GM18505 (cell line): ENCODE measurements around the gene GPR12.
"Not testable (repeated sequence)": the region's sequence is repeated elsewhere in the genome, so short reads cannot be mapped to it uniquely, and the experiment has no call there.

ENCODE experiments used
- ATAC-seq: cut with Tn5 transposase; IDR thresholded peaks from one replicate; pipeline ENCODE4 v1.9.1; 2021; ENCODE audit not compliant: unreplicated experiment
- POLR2A ChIP-seq: IDR thresholded peaks from 4 replicates; pipeline ENCODE4 v1.6.1; 2011; ENCODE audit warnings: borderline replicate concordance; ENCODE audit not compliant: insufficient read depth, insufficient read length; ENCODE audit errors: extremely low read depth

The GPR12 gene

DNA sequence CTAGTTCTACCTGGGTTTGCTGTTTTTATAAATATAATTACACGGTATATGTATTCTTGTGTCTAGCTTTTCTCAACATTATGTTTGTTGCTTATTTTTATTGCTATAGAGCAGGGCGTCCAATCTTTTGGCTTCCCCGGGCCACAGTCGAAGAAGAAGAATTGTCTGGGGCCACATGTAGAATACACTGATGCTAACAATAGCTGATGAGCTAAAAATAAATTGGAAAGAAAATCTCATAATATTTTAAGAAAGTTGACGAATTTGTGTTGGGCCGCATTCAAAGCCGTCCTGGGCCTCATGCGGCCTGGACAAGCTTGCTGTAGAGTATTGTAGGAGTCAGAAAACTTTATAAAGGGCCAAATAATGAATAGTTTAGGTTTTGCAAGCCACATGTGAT is 33.9 kb downstream of the GPR12 start:
- no peak for ATAC-seq
- TF ChIP-seq POLR2A, result no peak

GRCh38 chr13:26723620-26724019 is 37.0 kb downstream of the GPR12 start:
- ATAC-seq, result not testable (repeated sequence)

DNA sequence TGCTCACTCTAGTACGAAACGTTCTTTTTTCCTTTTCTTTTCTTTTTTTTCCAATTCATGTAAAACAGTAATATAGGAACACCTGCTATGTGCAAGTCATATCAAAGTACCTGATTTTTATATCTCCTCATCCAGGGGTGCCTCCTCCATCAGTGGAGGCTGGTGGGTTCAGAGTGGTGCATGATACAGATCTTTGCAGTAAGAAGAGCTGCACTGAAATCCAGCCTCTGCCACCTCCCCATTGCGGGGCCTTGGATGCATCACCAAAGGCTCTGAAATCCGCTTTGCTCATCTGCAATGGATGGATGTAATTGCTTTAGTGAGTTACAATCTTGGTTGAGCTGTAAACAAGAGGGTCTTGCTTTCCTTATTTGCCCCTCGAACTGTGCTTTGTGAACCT is 38.3 kb downstream of the GPR12 start:
- TF ChIP-seq POLR2A, result no peak
- ATAC-seq, result no peak

GRCh38 chr13:26721251-26722121 is 39.1 kb downstream of the GPR12 start:
- no peak for ATAC-seq
- no peak for TF ChIP-seq POLR2A

DNA sequence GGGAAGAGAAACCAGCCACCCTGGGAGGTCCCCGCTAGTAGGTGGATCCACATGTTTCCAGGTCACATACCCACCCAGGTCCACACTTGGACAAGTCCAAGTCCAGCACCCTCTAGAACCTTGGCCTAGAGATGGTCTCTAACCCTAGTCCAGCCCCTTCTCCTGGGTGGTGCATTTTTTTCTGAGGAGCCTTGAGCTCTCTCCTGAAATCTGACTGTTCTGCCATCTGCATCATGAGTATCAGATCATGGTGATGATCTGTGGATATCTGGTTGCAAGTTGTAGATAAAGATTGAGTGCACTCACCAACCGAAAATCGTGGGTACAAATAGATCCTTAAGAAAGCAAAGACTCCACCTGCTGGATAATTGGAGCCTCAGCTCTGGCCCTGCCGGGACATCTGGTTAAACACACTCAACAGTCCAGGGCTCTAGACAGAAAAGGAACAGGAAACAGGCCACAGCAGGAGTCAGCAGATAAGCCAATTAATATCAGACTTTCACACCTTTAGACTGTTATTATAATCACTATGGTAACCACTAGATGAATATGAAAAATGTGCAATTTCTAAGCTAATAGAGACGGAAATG is 41.1 kb downstream of the GPR12 start:
- no peak for TF ChIP-seq POLR2A
- ATAC-seq, result no peak

DNA sequence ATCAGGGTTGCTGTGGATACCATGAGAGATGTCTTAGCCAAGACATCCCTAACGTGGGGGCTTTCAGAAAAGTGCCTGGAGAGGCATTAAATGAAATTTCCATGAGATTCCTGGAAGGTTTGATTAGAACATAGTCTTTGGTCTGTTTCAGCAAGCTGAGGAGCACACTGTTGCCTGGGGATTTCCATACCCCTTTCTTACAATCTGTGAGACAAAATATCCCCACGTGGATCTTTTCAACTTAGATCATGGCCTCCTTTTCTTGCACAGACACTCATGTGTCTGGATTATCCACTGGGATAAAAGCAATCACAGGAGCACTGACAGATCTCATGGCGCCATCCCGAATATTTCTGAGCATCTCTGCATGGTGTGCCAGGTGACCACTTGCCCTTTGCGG is 41.7 kb downstream of the GPR12 start:
- ATAC-seq, result no peak
- TF ChIP-seq POLR2A, result no peak

GRCh38 chr13:26718146-26718545 is 42.4 kb downstream of the GPR12 start:
- ATAC-seq, result no peak
- no peak for TF ChIP-seq POLR2A

- TF ChIP-seq POLR2A, result no peak
- ATAC-seq, result no peak
Measured at GRCh38 chr13:26716984-26717383, 43.6 kb downstream of the GPR12 start.

- ATAC-seq, result no peak
- no peak for TF ChIP-seq POLR2A
Measured at GRCh38 chr13:26713341-26713740, 47.2 kb downstream of the GPR12 start.

DNA sequence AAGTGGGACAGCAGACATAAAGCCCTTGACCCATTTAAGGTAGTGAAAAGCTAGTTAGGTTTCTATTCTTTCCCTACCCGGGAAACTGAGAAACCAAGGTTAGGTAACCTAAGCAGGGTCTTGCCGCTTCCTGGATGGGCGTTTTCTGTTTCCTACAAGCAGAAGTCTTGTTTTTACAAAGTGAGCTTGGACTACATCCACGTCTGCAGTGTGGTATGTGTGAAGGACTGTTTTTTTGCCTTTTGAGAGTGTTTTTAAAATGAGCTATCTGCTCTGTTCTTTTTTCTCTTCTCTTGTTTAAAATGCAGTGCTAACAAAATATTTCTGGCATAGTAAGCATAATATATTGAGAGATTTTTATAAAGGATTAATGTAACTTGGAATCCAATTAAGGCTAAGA is 49.4 kb downstream of the GPR12 start:
- no peak for TF ChIP-seq POLR2A
- ATAC-seq, result no peak

DNA sequence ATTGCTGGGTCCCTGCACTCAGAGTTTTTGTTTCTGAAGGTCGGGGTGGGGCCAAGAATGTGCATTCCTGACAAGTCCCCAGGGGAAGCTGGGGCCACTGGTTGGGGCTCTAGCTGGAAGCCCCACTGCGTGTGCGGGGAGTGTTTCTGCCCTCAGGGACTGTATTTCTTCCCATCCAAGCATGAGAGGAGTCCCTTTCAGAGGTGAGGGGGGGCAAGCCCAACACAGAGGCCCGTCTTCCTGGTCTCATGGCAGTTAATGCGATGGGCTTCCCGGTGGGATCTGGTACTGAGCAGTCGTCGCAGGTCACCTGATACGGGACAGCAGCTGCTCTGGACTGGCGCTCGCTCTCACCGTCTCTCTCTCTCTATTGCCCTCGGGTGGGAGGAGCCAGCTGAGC is 50.4 kb downstream of the GPR12 start:
- no peak for ATAC-seq
- no peak for TF ChIP-seq POLR2A

- ATAC-seq, result no peak
- no peak for TF ChIP-seq POLR2A
Measured at GRCh38 chr13:26709461-26709860, 51.1 kb downstream of the GPR12 start.

DNA sequence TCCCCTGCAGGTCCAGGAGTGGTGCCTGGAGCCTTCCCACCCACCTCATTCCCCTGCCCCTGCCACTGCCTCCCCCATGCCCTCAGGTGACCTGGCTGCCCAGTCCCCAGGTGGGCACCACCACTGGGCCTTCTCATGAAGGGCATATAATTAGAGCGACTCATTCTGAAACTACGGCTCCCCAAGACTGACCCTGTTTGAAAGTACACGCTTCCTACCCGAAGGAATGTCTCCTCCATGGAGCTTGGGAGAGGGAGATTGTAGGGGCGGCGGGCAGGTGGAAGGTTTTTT is 52.6 kb downstream of the GPR12 start:
- no peak for ATAC-seq
- TF ChIP-seq POLR2A, result no peak

- TF ChIP-seq POLR2A, result no peak
- no peak for ATAC-seq
Measured at GRCh38 chr13:26707122-26708006, 53.2 kb downstream of the GPR12 start.
